GM12865 (cell line): ENCODE results near the gene PRR29.
A peak's percentile ranks its signal among the peaks of the same experiment; 100 is the strongest.

ENCODE experiments used
- DNase-seq: peaks from one replicate; pipeline ENCODE4 v3.0.0; 2010; ENCODE audit warnings: low read depth
- H3K4me3 ChIP-seq: 2 replicates; pipeline ENCODE4 v1.5.1; 2011; ENCODE audit warnings: mild to moderate bottlenecking, low read depth, low read length, control low read depth
- CTCF ChIP-seq: IDR thresholded peaks from 2 replicates; pipeline ENCODE4 v1.5.1; 2011; ENCODE audit warnings: low read length, control low read depth, low read depth, inconsistent platforms; ENCODE audit not compliant: insufficient read depth; ENCODE audit errors: missing control alignments

PRR29 gene

GRCh38 chr17:63989622-63990345, 8.4 kb upstream of the PRR29 start:
- no peak for TF ChIP-seq CTCF
- DNase-seq = no peak
- H3K4me3 ChIP-seq = no peak overlapping the region

GRCh38 chr17:63991611-63992010, 6.5 kb upstream of the PRR29 start:
- no peak overlapping the region for H3K4me3 ChIP-seq
- DNase-seq = no peak
- no peak for TF ChIP-seq CTCF

DNA sequence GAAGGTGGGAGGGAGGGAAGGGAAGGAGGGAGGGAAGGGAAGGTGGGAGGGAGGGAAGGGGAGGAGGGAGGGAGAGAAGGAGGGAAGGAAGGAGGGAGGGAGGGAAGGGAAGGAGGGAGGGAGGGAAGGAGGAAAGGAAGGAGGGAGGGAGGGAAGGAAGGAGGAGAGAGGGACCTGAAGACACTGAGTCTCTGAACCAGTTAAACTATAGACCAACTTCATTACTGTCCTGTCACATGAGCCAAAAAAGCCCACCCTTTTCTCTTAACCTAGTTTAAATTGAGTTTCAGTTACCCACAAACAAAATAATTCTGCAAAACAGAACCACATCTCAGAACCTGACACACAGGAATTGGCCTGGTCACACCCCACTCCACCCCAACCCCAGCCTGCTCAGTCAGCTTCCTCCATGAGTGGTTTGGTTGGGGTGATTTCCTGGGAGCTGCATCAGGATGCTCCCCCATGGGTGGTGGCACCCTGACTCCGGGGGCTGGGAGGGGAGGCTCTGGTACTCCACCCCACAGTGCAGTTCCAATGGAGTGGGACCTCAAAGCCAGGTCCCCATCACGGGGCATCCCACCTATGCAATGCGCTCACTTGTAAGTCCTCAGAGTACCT, 4.7 kb upstream of the PRR29 start:
- no peak overlapping the region for H3K4me3 ChIP-seq
- TF ChIP-seq CTCF = no peak
- DNase-seq = no peak

- H3K4me3 ChIP-seq = no peak overlapping the region
- no peak for DNase-seq
- no peak for TF ChIP-seq CTCF
Measured at GRCh38 chr17:63995626-63996025, 2.5 kb upstream of the PRR29 start.

- DNase-seq = no peak
- no peak for TF ChIP-seq CTCF
- no peak overlapping the region for H3K4me3 ChIP-seq
Measured at GRCh38 chr17:63996430-63997182, 1.5 kb upstream of the PRR29 start.

GRCh38 chr17:63997341-63998048, 656 bp upstream of the PRR29 start:
- no peak for DNase-seq

More at GRCh38 chr17:63997341-63998048, 656 bp upstream of the PRR29 start:
- TF ChIP-seq CTCF = no peak
- H3K4me3 ChIP-seq = peak overlapping the region; percentile 77
